ENCODE data around the gene ELOVL4.
A peak's percentile ranks its signal among the peaks of the same experiment; 100 is the strongest.

Gene ELOVL4

GRCh38 chr6:79947191-79948186 is at the start of gene ELOVL4:
ELOVL4 (minus strand) TSS chr6:79947553; CDS start chr6:79947279, 274 bp downstream.
- peak; percentile 51 for DNase-seq (ENCODE audit: low read depth)

- no peak for DNase-seq (ENCODE audit: low read depth)
Measured at GRCh38 chr6:79993911-79994309, 46.6 kb upstream of the ELOVL4 start.

GRCh38 chr6:79993012-79993910 is 45.9 kb upstream of the ELOVL4 start:
- no peak for DNase-seq (ENCODE audit: low read depth)

DNA sequence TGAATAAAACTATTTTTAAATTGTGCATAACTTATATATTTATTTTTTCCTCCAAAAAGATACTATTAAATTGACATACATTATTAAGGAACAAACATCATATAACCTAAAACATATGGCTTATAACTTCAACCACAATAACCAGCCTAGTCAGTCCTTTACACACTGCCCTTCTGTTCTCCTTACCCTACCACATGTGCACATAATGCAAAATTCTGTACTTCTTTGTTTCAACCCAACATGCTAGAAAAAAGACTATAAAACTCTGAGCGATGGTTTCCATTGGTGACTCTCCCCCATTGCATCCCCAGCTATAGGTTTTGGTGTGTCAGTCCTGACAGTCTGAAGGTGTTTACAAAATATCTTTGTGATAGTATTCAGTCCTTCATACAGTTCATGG is 42.3 kb upstream of the ELOVL4 start:
- no peak for DNase-seq (ENCODE audit: low read depth)

DNA sequence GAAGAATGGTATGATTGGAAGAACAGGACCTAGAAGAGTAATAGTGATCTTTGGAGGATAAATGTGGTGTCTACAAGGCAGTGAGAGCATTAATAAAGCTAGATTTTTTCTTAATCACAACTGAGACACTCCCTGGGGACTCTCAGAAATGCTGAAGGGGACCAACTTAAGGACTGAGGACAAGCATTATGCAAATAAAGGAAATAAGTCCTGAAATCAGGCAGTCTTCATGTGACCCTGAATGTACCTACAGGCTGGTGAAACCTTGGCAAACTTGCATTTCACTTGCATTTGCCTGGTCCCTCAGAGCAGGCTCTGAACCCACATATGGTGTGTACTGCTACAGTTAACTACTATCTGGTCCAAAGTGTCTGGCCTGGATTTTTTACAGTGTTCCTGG is 37.8 kb upstream of the ELOVL4 start:
- DNase-seq (ENCODE audit: low read depth) = no peak

DNA sequence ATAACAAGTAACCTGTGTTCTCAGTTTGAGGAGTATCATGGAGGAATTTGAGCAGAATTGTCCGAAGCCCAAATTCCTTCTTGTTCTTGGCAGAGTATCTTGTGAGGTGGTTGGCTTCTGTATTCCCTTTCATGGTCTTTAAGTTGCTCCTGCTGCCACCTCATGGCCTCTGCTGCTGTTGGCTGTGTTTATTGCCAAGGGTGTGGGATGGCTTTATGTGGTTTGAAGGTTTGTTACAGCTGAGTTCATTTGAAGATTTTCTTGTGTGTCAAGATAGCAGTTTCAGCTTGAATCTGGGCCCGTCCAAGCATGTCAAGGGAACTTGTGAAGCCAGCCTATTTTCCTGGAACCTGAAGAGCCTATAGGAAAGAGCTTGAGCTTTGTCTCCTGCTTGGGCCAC is 36.9 kb upstream of the ELOVL4 start:
- no peak for DNase-seq (ENCODE audit: low read depth)

DNA sequence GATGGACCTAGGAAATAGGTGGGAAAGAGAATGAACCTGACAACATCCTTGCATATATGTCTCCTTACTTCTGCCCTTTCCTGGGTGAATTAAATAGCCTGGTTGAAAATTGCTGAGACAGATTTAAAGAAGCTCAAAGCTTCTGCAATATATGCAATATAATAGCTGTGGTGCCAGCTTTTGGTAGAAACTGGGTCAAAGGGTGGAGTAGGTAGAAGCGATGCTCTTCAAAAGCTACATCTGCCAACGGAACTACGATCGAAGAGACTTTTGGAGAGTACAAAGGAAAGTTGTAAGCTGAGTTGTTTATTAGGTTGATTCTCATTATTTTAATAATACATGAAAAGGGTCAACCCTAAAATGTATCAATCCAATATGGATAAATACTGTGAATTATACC is 34.3 kb upstream of the ELOVL4 start:
- DNase-seq (ENCODE audit: low read depth) = no peak

DNA sequence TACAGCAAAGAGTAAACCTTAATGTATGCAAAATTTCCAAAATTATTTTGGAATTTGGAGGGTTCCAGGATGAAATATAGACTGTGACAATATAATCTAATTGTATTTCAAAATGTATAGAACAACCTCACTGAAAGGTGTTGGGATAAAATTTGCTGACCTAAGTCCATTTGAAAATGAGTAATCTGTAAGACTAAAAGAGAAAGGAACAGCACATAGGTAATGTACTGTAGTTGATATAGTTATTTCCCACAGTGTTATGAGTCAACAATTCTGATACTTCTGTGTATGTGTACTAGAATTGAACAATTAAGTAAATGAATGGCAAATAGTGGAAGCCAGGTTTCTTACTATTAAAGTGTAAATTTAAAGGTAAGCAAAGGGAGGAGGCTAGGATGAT is 23.8 kb upstream of the ELOVL4 start:
- no peak for DNase-seq (ENCODE audit: low read depth)

GRCh38 chr6:79969784-79970183 is 22.4 kb upstream of the ELOVL4 start:
- no peak for DNase-seq (ENCODE audit: low read depth)

DNA sequence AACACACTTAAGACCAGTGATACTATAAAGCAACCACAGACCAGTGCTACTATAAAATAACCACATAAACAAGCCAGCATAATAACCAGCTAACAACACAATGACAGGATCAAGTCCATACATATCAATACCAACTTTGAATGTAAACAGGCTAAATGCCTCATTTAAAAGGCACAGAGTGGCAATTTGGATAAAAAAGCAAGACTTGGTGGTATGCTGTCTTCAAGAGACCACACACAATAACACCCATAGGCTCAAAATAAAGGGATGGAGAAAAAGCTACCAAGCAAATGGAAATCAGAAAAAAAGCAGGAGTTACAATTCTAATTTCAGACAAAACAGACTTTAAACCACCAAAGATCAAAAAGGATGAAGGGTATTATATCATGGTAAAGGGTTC is 19.8 kb upstream of the ELOVL4 start:
- DNase-seq (ENCODE audit: low read depth) = no peak

- DNase-seq (ENCODE audit: low read depth) = no peak
Measured at GRCh38 chr6:79964607-79965081, 17.3 kb upstream of the ELOVL4 start.

GRCh38 chr6:79954849-79955248 is 7.5 kb upstream of the ELOVL4 start:
- DNase-seq (ENCODE audit: low read depth) = no peak

DNA sequence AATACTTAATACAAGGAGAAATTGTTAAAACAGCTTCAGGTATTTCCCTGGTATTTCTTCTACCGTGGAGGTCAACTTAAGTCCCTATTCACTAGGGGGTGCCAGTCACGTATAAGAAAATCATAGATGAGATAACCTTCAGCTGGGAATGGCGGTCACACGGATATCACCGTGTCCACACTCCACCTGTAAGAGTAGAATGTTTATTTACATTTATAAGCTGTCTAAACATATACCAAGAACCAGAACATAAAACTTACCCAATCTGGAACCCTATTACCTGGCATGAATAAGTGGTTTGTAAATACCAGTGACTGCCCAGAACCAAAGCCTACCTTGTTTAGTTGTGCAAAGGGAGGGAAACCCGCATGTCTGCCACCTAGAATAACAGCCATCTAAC is 1.9 kb upstream of the ELOVL4 start:
- no peak for DNase-seq (ENCODE audit: low read depth)

- DNase-seq (ENCODE audit: low read depth) = no peak
Measured at GRCh38 chr6:79946272-79947190, 822 bp downstream of the ELOVL4 start.

DNA sequence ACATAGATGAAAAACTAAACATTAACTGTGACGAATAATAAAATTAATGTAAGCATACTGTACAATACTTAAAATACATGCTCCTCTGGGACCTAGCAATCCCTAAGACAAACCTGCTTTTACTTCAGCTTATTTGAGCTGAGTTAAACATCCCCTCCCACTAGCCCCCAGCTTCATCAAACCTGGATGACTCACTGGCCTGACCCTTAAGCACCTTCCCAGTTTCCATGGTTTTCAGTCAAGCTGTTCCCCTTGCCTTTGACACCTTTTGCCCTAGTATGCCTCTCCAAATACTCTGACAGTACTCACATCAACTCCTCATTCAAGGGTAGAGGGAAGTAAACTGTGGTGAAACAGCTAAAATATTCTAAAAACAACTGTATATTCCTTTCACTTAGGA is 4.2 kb downstream of the ELOVL4 start:
- DNase-seq (ENCODE audit: low read depth) = no peak

DNA sequence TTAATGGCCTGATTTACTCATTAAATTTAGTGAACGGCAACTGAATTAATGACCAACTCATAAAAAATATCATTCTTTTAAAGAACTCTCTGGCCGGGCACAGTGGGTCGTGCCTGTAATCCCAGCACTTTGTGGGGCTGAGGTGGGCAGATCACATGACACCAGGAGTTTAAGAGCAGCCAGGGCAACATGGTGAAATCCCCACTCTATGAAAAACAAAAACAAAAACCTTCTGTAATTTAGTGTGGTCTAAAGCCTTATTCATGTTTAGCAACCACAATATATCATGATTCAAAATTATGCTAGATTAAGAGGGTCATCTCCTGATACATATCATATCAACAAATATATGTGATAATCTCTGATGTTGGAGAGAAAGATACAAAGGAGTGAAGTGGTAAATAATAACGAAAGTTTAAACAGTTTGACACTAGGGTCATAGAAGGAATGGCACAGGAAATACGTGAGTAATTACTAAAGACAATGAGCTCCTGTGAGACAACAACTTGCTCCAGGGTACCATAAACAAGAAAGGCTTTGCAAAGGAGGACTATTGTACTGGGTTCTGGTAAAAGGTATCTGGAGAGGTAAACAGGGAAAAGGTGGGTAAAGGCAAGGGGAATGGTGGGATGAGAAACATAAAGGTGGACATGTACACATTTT is 5.7 kb downstream of the ELOVL4 start:
- no peak for DNase-seq (ENCODE audit: low read depth)

DNA sequence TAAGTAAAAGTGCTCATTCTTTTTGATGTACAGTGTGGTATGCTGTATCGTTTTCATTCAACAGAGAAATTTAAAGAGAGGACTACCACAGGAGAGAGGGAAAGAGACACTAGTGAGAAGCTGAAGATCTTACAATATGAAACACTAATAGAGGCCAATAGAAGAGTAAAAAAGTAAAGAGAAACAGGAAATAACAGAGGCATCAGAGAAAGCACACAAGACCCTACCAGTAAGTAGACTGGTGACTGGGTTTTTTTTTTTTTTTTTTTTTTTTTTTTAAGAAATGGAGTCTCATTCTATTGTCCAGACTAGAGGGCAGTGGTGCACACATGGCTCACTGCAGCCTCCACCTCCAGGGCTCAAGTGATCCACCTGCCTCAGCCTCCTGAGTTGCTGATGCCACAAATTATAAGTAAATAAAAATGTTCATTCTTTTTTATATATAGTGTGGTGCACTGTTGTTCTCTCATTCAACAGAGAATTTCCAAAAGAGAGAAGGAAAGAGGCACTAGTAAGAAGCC is 18.8 kb downstream of the ELOVL4 start:
- no peak for DNase-seq (ENCODE audit: low read depth)

DNA sequence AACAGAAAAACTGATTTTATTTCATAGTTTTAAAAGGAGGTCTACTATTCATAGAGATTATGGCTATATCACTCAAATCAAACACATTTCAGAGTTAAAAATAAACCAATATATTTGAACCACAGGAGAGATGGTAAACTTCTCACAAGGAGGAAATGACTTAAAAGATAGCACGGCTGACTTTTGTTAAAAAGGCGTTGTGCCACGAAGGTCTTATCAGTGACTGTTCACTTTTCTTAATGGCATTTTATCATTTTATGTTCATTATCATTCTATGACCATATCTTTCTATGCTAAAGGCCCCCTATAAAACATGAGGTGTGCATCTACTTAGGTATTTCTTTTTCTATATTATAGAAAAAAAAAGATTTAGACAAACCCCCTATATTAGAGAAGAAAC is 19.6 kb downstream of the ELOVL4 start:
- DNase-seq (ENCODE audit: low read depth) = no peak

DNA sequence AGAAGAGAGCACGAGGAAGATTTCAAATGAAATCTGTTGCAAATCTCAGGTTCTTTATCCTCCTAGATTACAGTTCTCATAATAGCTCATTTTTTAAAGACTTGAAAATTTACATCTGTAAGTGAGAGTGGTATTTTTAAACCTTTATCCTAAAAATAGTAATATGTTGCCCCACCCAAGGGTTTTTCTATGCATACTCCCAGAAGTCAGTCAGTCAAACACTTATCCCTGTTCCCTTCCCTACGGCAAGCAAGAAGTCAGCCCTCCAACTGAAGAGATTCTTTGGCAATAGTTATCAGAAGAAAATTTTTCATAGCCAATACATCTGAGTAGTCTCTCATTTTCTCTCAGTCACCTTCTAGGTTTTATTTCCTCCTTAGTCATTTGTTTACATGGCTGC is 24.1 kb downstream of the ELOVL4 start:
- DNase-seq (ENCODE audit: low read depth) = no peak

GRCh38 chr6:79922018-79922417 is 25.3 kb downstream of the ELOVL4 start:
- no peak for DNase-seq (ENCODE audit: low read depth)

- no peak for DNase-seq (ENCODE audit: low read depth)
Measured at GRCh38 chr6:79913369-79913768, 34.0 kb downstream of the ELOVL4 start.
